ENCODE measurements around the gene LHB.

DNA sequence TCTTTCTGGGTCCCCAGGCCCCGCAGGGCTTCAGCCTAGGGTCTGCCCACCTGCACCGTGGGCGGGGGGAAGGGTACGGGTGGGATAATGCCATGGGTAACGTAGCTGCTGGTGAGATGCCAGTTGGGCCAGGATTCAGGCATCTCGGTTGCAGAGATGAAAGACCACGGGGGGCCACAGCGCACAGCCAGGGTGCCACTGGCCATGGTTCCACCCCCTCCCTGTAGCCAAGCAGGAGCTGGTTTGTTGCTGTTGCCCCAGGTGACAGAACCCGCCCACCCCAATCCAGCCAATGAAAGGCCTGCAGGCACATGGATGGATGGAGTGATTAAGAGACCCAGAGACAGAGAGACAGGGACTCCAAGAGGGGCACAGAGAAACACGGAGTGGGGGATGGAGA is 41.7 kb upstream of the LHB start:
- TF ChIP-seq, protein P1, sequence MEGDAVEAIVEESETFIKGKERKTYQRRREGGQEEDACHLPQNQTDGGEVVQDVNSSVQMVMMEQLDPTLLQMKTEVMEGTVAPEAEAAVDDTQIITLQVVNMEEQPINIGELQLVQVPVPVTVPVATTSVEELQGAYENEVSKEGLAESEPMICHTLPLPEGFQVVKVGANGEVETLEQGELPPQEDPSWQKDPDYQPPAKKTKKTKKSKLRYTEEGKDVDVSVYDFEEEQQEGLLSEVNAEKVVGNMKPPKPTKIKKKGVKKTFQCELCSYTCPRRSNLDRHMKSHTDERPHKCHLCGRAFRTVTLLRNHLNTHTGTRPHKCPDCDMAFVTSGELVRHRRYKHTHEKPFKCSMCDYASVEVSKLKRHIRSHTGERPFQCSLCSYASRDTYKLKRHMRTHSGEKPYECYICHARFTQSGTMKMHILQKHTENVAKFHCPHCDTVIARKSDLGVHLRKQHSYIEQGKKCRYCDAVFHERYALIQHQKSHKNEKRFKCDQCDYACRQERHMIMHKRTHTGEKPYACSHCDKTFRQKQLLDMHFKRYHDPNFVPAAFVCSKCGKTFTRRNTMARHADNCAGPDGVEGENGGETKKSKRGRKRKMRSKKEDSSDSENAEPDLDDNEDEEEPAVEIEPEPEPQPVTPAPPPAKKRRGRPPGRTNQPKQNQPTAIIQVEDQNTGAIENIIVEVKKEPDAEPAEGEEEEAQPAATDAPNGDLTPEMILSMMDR (conservative IDR thresholded peaks at IDR 0.05; ENCODE audit: low read length): no peak
- TF ChIP-seq EZH2phosphoT487 (IDR thresholded peaks at IDR 0.05; ENCODE audit: borderline replicate concordance): no peak
